GM23338 (cell line): Measurements from ENCODE around the gene RNF183. TPM values are rescaled to one million over a fixed set of nuclear protein-coding genes. Genes with fewer than 3 reads are reported as not detected.

Source experiments
- ATAC-seq: fragments of 200-7000 bp; cut with Tn5 transposase; 3 replicates; pipeline ENCODE4 v1.9.1; 2020
- DNase-seq: peaks from one replicate; pipeline ENCODE4 v3.0.0-alpha.2; 2015; ENCODE audit warnings: low spot score
- H2AFZ ChIP-seq: fragments of 200-600 bp; sonication (generic); 2 replicates; pipeline ENCODE4 v1.8.0; 2016; ENCODE audit warnings: antibody characterized with exemption, mild to moderate bottlenecking, moderate library complexity
- H3F3A ChIP-seq: fragments of 200-600 bp; sonication (generic); replicated peaks from 2 replicates; pipeline ENCODE4 v1.8.0; 2017; ENCODE audit warnings: antibody characterized with exemption, mixed run types, low read depth
- H3K27ac ChIP-seq: fragments of 200-600 bp; sonication (generic); 2 replicates; pipeline ENCODE4 v1.6.1; 2016; ENCODE audit warnings: low read depth
- H3K27me3 ChIP-seq: fragments of 200-600 bp; sonication (generic); 2 replicates; pipeline ENCODE4 v1.8.0; 2016; ENCODE audit warnings: mild to moderate bottlenecking, mixed run types, moderate library complexity; ENCODE audit not compliant: insufficient read depth
- H3K36me3 ChIP-seq: fragments of 200-600 bp; sonication (generic); 2 replicates; pipeline ENCODE4 v1.8.0; 2016; ENCODE audit warnings: mild to moderate bottlenecking; ENCODE audit not compliant: insufficient read depth
- H3K4me1 ChIP-seq: fragments of 200-600 bp; sonication (generic); 2 replicates; pipeline ENCODE4 v1.8.0; 2016; ENCODE audit warnings: mild to moderate bottlenecking, moderate library complexity; ENCODE audit not compliant: insufficient read depth
- H3K4me2 ChIP-seq: fragments of 200-600 bp; sonication (generic); 2 replicates; pipeline ENCODE4 v1.7.1; 2017; ENCODE audit warnings: mixed run types
- H3K4me3 ChIP-seq: fragments of 200-600 bp; sonication (generic); 2 replicates; pipeline ENCODE4 v1.6.1; 2016; ENCODE audit warnings: mixed run types
- H3K79me2 ChIP-seq: fragments of 200-600 bp; sonication (generic); replicated peaks from 2 replicates; pipeline ENCODE4 v1.8.0; 2017; ENCODE audit warnings: mild to moderate bottlenecking; ENCODE audit not compliant: insufficient read depth
- H3K9me2 ChIP-seq: fragments of 200-600 bp; sonication (generic); 2 replicates; pipeline ENCODE4 v1.8.0; 2017; ENCODE audit not compliant: insufficient read depth
- H4K20me1 ChIP-seq: fragments of 200-600 bp; sonication (generic); replicated peaks from 2 replicates; pipeline ENCODE4 v1.8.0; 2017; ENCODE audit warnings: mild to moderate bottlenecking; ENCODE audit not compliant: insufficient read depth
- H3K27ac Mint-ChIP-seq: 2 replicates; pipeline ENCODE4 v1.8.0; 2020; ENCODE audit warnings: inconsistent platforms, mild to moderate bottlenecking, moderate library complexity, mixed read lengths
- H3K27me3 Mint-ChIP-seq: 3 replicates; pipeline ENCODE4 v1.8.0; 2022; ENCODE audit warnings: low read depth, mild to moderate bottlenecking, moderate library complexity, mixed read lengths, inconsistent platforms; ENCODE audit not compliant: insufficient read depth, poor library complexity
- H3K36me3 Mint-ChIP-seq: 3 replicates; pipeline ENCODE4 v1.8.0; 2021; ENCODE audit warnings: low read depth, mild to moderate bottlenecking, inconsistent platforms, moderate library complexity, mixed read lengths
- H3K4me1 Mint-ChIP-seq: 3 replicates; pipeline ENCODE4 v1.8.0; 2020; ENCODE audit warnings: mild to moderate bottlenecking, inconsistent platforms, mixed read lengths
- H3K4me3 Mint-ChIP-seq: 3 replicates; pipeline ENCODE4 v1.8.0; 2021; ENCODE audit warnings: moderate library complexity, mild to moderate bottlenecking, inconsistent platforms, mixed read lengths
- H3K9me3 Mint-ChIP-seq: 3 replicates; pipeline ENCODE4 v1.8.0; 2020; ENCODE audit warnings: moderate library complexity, mild to moderate bottlenecking, inconsistent platforms, mixed read lengths
- CREB1 ChIP-seq: fragments of 250-450 bp; sonication (Bioruptor Pico); IDR thresholded peaks from 2 replicates; pipeline ENCODE4 v1.5.0; 2020; ENCODE audit warnings: low read depth, mild to moderate bottlenecking, moderate library complexity
- CTCF ChIP-seq, 2 experiments: fragments of 200-600 bp in 1 of 2; sonication (generic) in 1 of 2; conservative IDR thresholded peaks; 2 replicates each; pipeline versions ENCODE4 v1.5.1 to v1.6.1; 2016 to 2017; ENCODE audit warnings: antibody characterized with exemption in 2 of 2, low read depth in 2 of 2, mild to moderate bottlenecking in 2 of 2, moderate library complexity in 1 of 2
- ETS1 ChIP-seq: IDR thresholded peaks from 2 replicates; pipeline ENCODE4 v1.6.1; 2016; ENCODE audit warnings: antibody characterized with exemption
- EZH2 ChIP-seq: fragments of 200-600 bp; sonication (generic); IDR thresholded peaks from one replicate; pipeline ENCODE4 v1.8.0; 2017; ENCODE audit warnings: antibody characterized with exemption, mild to moderate bottlenecking, low read depth; ENCODE audit not compliant: unreplicated experiment
- EZH2phosphoT487 ChIP-seq: fragments of 200-600 bp; sonication (generic); IDR thresholded peaks from one replicate; pipeline ENCODE4 v1.8.1; 2018; ENCODE audit warnings: antibody characterized with exemption; ENCODE audit not compliant: unreplicated experiment
- JUNB ChIP-seq: IDR thresholded peaks from one replicate; pipeline ENCODE4 v1.6.1; 2016; ENCODE audit warnings: antibody characterized with exemption; ENCODE audit not compliant: unreplicated experiment
- NANOG ChIP-seq: IDR thresholded peaks from 2 replicates; pipeline ENCODE4 v1.6.1; 2016; ENCODE audit warnings: antibody characterized with exemption, borderline replicate concordance
- POLR2AphosphoS5 ChIP-seq: IDR thresholded peaks from 2 replicates; pipeline ENCODE4 v1.6.1; 2016; ENCODE audit warnings: antibody characterized with exemption, low read depth
- ZNF114 ChIP-seq: fragments of 250-450 bp; sonication (Bioruptor Pico); IDR thresholded peaks from 2 replicates; pipeline ENCODE4 v1.5.0; 2020; ENCODE audit warnings: mild to moderate bottlenecking, moderate library complexity
- ZNF331 ChIP-seq: fragments of 250-450 bp; sonication (Bioruptor Pico); IDR thresholded peaks from 2 replicates; pipeline ENCODE4 v1.5.0; 2020; ENCODE audit warnings: low read depth, mild to moderate bottlenecking, moderate library complexity
- polyA plus RNA-seq: library from polyadenylated mRNA; unstranded; fragments of >200 nt; fragmentation: Nextera tagmentation; extraction: Ambion mirVana; gene quantifications from 2 replicates; pipeline ENCODE4 v1.2.1, GENCODE V29; 2016
- total RNA-seq: library from RNA; depleted of rRNA; stranded (reverse); fragments of >200 nt; shearing (Covaris generic); gene quantifications from 2 replicates; pipeline ENCODE4 v1.2.3, GENCODE V29; 2014
- TF ChIP-seq, protein P1 (sequence below): fragments of 250-450 bp; sonication (Bioruptor Pico); IDR thresholded peaks from 2 replicates; pipeline ENCODE4 v1.5.0; 2020; ENCODE audit warnings: mild to moderate bottlenecking, moderate library complexity

RNF183 gene
- total and polyA plus RNA-seq, 2 experiments from 2014 or later = 0.42 TPM; not detected in 1

- Histone ChIP-seq H3K4me3 (no peak overlapping the region), H3K27me3 (no peaks in the 10 kb centered on the region), H3K4me1 (no peaks in the 10 kb centered on the region), H4K20me1 (no peaks in the 10 kb centered on the region), H3F3A (no peaks in the 10 kb centered on the region), H3K4me2 (no peak overlapping the region), H2AFZ (no peak overlapping the region), H3K36me3 (no peaks in the 10 kb centered on the region), H3K9me2 (no peaks in the 10 kb centered on the region), H3K27ac (no peak overlapping the region), H3K79me2 (no peaks in the 10 kb centered on the region)
- no peaks in the 10 kb centered on the region for H3K9me3 Mint-ChIP-seq
- no peak for ATAC-seq
- DNase-seq = no peak
- H3K4me1 Mint-ChIP-seq = peaks cover 3% of the 10 kb centered on the region; the same call in 2 of the 3 replicates
- TF ChIP-seq ZNF331 (CRISPR knock-in tag) = no peak
- no peak for TF ChIP-seq CREB1 (CRISPR knock-in tag)
- TF ChIP-seq NANOG = no peak
- H3K27ac Mint-ChIP-seq = no peak overlapping the region
- no peaks in the 10 kb centered on the region for H3K36me3 Mint-ChIP-seq
- peaks cover 3% of the 10 kb centered on the region for H3K27me3 Mint-ChIP-seq
- H3K4me3 Mint-ChIP-seq = no peak overlapping the region
These were observed 25.0 kb upstream of the RNF183 start for GRCh38 chr9:113328045-113328782.

DNA sequence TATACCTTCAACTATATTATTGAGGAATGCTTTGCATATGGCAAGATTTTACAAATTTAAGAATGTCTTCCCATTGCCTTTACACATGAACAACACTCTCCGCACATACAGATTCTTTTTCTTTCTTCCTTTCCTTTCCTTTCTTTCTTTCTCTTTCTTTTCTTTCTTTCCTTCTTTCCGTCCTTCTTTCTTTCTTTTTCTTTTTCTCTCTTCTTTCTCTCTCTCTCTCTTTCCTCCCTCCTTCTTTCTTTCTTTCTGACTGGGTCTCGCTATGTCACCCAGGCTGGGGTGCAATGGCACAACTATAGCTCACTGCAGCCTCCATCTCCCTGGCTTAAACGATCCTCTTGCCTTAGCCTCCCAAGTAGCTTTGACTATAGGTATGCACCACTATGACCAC lies 23.1 kb upstream of the RNF183 start:
- H3K9me2 ChIP-seq = no peaks in the 10 kb centered on the region
- H3K79me2 ChIP-seq = no peaks in the 10 kb centered on the region
- Mint-ChIP-seq H3K9me3 (no peaks in the 10 kb centered on the region), H3K4me3 (no peak overlapping the region), H3K4me1 (peaks cover 3% of the 10 kb centered on the region; the same call in 2 of the 3 replicates), H3K36me3 (no peaks in the 10 kb centered on the region), H3K27me3 (peaks cover 3% of the 10 kb centered on the region), H3K27ac (no peak overlapping the region)
- H3F3A ChIP-seq = no peaks in the 10 kb centered on the region
- no peak overlapping the region for H3K4me3 ChIP-seq
- H3K4me1 ChIP-seq = no peaks in the 10 kb centered on the region
- H3K27ac ChIP-seq = no peak overlapping the region
- no peaks in the 10 kb centered on the region for H3K27me3 ChIP-seq
- no peaks in the 10 kb centered on the region for H4K20me1 ChIP-seq
- DNase-seq (no peak), ATAC-seq (no peak)
- no peak overlapping the region for H3K4me2 ChIP-seq
- H3K36me3 ChIP-seq = no peaks in the 10 kb centered on the region
- H2AFZ ChIP-seq = no peak overlapping the region
- TF ChIP-seq EZH2phosphoT487 (no peak), EZH2 (no peak), ZNF331 (CRISPR knock-in tag) (no peak), CREB1 (CRISPR knock-in tag) (no peak), JUNB (no peak), ETS1 (no peak), NANOG (no peak), ZNF114 (CRISPR knock-in tag) (no peak), CTCF (conservative IDR thresholded peaks at IDR 0.05; ENCODE audit: low read depth in 2 of 2) (no peak), POLR2AphosphoS5 (no peak)
- TF ChIP-seq, protein P1, sequence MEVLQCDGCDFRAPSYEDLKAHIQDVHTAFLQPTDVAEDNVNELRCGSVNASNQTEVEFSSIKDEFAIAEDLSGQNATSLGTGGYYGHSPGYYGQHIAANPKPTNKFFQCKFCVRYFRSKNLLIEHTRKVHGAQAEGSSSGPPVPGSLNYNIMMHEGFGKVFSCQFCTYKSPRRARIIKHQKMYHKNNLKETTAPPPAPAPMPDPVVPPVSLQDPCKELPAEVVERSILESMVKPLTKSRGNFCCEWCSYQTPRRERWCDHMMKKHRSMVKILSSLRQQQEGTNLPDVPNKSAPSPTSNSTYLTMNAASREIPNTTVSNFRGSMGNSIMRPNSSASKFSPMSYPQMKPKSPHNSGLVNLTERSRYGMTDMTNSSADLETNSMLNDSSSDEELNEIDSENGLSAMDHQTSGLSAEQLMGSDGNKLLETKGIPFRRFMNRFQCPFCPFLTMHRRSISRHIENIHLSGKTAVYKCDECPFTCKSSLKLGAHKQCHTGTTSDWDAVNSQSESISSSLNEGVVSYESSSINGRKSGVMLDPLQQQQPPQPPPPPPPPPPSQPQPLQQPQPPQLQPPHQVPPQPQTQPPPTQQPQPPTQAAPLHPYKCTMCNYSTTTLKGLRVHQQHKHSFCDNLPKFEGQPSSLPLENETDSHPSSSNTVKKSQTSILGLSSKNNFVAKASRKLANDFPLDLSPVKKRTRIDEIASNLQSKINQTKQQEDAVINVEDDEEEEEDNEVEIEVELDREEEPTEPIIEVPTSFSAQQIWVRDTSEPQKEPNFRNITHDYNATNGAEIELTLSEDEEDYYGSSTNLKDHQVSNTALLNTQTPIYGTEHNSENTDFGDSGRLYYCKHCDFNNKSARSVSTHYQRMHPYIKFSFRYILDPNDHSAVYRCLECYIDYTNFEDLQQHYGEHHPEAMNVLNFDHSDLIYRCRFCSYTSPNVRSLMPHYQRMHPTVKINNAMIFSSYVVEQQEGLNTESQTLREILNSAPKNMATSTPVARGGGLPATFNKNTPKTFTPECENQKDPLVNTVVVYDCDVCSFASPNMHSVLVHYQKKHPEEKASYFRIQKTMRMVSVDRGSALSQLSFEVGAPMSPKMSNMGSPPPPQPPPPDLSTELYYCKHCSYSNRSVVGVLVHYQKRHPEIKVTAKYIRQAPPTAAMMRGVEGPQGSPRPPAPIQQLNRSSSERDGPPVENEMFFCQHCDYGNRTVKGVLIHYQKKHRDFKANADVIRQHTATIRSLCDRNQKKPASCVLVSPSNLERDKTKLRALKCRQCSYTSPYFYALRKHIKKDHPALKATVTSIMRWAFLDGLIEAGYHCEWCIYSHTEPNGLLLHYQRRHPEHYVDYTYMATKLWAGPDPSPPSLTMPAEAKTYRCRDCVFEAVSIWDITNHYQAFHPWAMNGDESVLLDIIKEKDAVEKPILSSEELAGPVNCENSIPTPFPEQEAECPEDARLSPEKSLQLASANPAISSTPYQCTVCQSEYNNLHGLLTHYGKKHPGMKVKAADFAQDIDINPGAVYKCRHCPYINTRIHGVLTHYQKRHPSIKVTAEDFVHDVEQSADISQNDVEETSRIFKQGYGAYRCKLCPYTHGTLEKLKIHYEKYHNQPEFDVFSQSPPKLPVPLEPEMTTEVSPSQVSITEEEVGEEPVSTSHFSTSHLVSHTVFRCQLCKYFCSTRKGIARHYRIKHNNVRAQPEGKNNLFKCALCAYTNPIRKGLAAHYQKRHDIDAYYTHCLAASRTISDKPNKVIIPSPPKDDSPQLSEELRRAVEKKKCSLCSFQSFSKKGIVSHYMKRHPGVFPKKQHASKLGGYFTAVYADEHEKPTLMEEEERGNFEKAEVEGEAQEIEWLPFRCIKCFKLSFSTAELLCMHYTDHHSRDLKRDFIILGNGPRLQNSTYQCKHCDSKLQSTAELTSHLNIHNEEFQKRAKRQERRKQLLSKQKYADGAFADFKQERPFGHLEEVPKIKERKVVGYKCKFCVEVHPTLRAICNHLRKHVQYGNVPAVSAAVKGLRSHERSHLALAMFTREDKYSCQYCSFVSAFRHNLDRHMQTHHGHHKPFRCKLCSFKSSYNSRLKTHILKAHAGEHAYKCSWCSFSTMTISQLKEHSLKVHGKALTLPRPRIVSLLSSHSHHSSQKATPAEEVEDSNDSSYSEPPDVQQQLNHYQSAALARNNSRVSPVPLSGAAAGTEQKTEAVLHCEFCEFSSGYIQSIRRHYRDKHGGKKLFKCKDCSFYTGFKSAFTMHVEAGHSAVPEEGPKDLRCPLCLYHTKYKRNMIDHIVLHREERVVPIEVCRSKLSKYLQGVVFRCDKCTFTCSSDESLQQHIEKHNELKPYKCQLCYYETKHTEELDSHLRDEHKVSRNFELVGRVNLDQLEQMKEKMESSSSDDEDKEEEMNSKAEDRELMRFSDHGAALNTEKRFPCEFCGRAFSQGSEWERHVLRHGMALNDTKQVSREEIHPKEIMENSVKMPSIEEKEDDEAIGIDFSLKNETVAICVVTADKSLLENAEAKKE (CRISPR knock-in tag) = no peak
